NT2/D1 (cell line): Measurements from ENCODE around the gene PCOLCE2.

Source experiments
- YY1 ChIP-seq: IDR thresholded peaks from 2 replicates; pipeline ENCODE4 v1.6.1; 2011; ENCODE audit not compliant: insufficient read length, insufficient read depth
- ZNF274 ChIP-seq: IDR thresholded peaks from 2 replicates; pipeline ENCODE4 v1.6.1; 2011; ENCODE audit warnings: mild to moderate bottlenecking, low read depth, low read length

GRCh38 chr3:142858043-142858442 is 30.8 kb downstream of the PCOLCE2 start:
- no peak for TF ChIP-seq YY1
- TF ChIP-seq ZNF274 = no peak
